HG03469 (cell line): Measurements from ENCODE around the gene KISS1.

Experiments used
- ATAC-seq: cut with Tn5 transposase; IDR thresholded peaks from one replicate; pipeline ENCODE4 v1.9.1; 2021; ENCODE audit warnings: mild to moderate bottlenecking, moderate library complexity, moderate number of reproducible peaks; ENCODE audit not compliant: unreplicated experiment

The KISS1 gene

DNA sequence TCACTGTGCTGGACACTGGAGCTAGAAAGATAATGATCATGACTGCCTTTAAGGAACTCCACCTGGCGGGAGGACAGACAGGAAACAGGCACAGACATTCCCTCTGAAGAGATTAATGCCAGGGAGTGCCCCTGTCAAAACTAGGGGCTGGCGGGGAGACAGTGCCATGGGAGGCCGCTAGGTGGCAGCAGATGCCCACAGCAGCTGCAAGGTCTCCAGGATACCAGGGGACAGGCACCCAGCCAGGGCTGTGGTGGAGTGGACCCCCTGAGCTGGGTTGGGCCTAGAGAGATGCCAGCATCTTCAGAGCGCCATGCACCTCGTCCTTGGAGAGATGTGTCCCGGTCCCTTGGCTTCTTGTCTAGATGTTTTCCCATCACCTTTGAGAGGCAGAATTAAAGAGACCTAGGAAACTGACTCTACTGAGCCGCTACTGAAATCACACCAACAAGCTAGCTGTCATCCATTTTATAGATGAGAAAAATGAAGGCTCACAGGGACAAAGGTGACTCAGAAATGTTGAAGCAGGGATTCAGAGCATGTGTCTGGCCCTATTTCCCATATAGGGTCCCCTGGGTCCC, 33.7 kb downstream of the KISS1 start:
- no peak for ATAC-seq

DNA sequence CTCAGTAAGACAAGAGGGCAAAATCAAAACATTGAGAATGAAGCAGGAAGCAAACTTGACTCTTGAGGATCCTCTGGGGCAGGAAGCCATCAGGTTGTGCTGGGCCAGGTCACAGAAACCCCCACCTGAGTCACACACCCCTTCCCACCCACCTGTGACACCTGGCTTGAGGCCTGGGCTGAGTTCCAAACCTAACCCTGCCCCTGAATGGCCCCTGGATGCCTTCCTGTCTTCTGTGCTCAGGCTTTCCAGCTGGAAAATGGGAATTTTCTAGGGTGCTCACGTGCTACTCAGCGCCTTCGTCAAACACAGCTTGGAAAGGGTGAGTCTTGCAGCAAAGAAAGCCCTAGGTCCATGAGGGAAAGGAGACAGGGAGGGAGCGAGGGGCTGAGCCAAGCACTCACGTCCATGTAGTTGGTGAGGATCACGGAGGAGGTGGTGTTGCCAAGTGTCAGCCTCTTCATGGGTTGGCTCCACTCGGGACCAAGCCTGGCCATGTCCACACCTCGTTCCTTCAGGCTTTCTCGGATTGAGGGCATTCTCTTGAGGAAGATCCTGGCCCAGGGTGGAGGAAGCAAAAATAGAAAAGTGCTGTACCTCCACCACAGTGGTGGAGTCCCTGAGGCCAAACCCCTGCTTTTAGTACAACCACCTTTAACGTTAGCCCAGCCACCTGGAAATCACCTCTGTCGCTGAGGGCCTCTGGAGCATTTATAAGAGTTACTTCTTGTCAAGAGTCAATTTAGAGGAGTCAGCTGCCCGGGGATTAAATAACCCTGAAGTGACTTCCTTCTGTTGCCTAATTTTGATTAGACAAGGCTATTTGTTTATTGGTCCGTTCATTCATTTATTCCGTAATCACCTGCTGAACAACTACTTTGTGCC, 34.4 kb downstream of the KISS1 start:
- ATAC-seq, result no peak

DNA sequence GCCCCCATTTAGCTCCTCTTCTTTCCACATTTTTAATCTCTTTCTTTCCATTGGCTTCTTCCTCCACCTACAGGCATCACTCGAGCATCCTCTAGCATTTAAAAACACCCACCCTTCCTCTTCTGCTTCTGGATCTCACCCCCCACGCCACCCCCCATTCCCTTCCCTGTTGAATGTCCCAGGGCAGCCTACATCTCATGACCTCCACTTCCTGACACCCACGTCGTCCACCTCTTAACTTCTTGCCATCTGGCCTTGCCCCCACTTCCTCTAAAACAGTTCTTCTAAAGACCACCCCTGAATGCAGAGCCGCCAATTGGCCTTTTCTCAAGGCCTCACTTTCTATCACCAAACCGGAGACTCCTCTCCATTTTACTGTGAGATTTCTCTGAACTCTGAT, 38.3 kb downstream of the KISS1 start:
- no peak for ATAC-seq

DNA sequence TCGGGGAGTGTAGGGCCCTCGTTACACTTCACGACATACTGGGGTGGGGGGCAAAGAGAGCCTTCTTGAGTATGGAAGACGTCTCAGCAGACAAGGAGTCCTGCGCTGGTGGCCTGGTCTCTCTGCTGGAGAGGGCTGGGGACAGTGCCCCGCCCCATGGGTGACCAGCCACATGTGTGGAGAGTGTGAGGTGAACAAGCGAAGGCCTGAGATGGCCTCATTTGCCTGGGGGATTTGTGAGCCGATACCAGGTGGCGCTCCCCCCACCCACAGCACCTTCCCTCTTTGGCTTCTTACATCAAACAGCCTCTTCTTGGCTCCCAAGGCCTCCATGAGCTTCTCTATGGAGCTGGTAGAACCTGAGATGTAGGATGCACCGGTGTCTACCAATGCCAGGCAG, 40.4 kb downstream of the KISS1 start:
- no peak for ATAC-seq

DNA sequence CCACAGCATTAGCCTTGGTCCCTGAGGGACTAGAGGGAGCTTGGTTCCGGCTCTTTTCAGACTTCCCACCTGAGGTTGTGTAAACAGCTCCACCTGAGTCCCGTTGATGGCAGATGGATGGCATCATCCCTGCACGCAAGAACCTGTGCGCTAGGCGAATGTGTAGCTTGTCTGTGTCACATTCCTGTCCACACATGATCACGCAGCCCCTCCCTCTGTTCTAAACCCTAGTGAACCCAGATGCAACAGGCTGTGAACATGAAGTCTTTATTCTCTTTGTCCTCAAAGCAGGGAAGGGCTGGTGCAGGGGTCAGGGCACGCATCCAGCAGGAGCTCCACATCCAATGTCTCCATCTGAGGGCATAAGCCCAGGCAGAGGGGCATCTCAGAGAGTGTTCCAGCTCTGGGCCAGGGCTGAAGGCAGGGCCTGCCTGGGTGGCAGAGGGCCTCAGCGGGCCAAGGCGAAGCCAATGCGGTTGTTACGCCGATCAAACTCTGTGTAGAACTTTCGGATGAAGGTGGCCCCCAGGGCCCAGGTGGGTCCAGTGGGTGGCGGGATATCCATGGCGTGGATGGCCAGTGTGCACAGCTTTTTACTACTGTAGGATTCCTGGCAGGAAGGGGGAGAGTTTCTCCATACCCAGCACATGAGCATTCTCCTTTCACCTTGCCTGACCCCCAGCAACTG, 41.6 kb downstream of the KISS1 start:
- ATAC-seq, result no peak

DNA sequence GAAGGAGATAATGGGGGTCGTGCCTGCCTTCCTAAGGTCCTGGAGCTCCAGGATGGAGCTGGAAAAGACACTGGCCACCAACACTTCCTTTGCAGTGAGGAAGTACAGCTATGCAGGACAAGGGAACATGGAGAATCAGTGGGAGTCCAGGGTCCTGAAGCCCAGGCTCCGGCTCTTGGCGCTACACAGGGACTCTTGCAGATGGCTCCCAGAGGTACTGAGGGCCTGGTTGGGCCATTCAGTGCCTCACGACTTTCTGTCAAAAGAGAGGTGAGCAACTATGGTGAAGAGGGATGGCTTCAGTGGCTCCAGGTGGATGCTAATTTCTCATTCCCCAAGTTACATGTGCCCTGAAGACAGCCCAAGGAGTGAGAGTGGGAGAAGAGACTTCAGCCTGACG, 42.6 kb downstream of the KISS1 start:
- no peak for ATAC-seq

DNA sequence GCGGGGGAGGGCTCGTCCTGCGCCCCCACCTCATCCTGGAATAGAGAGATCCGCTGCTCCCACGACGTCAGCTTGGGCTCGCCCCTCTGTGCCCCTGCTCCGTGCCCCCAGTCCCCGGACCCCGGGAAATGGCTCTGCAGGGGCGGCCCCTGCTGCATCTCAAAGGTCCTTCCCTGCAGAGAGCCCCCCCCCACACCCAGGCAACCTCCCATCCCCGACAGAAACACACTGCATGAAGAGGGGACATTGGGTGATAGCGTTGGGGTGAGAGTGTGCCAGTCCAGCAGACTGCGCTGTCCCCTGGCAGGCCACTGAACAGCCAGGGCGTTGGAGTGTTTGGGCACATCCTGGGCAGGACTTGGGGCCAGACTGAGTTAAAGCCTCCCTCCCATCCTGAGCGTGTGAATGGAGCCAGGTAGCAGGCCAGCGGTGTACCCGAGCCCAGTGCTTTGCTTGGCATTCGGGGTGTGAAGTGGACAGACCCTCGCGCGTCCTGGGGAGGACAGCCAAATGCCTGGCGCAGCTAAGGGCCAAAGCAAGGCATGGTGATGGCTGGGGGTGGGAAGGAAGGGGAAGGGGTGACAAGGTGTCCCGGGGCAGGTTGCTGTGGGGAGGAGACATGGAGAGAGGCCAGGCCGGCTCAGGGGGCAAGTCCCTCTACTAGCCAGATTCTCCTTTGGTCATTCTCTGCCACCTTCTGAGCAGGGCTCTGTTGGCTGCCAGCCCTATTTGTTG, 43.8 kb downstream of the KISS1 start:
- no peak for ATAC-seq

DNA sequence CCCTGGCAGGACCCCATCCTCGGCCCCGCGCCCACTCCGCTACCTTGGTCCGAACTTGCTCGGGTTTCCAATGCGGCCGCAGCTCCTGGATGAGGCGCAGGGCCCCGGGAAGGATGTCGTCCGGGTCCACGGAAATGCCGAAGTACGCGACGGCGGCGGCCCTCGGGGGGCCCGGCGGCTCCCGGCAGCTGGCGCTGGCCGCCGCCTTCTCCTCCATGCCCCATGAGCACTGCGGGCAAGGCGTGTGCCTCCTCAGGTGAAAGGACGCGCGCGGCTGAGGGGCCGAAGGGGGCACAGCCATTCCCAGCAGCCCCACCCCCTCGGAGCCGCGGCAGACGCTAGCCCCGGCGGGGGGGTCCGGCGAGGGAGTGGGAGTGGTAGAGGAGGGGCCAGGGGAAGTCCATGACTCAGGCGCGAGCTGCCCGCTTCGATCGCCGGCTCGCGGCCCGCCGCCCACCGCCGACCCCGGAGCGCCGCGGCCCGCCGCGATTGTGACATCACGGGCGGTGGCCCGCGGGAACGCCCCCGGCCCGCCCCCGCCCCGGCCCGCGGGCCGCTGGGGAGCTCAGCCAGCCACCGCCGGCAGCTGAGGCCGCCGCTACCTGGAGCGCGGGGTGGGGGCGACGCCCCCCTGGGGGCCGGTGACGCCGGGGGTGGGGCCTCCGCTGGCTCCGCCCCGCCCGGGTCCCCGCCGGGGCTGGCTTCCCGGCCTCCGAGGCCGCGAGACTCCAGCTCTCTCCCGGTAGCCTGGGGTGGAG, 44.6 kb downstream of the KISS1 start, which contains the start of gene ETNK2:
ETNK2 (minus strand) TSS at position 493 of the 758 bp plus-strand sequence; CDS start at position 301, 192 bp downstream.
- ATAC-seq, result no peak

DNA sequence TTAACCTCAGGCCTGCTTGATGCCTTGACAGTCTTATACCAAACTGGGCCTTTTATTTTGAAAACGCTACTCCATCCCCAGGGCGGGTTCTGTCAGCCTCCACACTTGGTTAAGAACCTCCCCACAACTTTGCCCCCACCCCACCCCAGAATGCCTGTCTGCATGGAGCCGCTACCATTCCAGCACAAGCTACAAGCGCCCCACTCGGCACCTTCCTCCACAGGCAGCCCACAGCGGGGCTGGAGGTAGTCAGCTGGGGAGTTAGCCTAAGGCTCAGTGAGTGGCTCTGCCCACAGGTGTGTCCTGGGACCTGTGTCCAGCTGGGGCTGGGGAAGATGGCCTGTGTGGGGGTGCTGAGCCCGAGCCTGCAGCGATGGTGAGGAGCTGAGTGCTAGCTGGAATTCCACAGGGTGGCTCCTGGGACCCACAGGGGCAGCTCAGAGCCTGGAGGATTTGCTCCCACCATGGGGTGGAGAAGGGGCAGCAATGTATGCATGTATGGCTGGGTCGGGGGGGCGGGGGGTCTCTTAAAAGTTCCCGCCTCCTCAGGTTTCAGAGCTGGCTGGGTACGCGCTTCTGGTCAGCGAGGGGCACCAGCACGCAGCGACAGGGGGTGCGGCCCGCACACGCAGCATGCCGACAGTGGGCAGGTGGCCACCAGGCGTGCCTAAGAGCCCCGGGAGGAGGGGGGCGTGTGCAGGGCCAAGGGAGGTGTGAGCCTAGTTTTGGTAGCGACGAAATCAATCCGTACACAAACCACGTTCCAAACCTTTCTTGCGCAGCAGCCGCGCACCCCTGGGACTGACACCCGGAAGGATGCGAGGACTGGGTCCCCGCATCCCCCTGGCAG, 45.4 kb downstream of the KISS1 start:
- no peak for ATAC-seq

DNA sequence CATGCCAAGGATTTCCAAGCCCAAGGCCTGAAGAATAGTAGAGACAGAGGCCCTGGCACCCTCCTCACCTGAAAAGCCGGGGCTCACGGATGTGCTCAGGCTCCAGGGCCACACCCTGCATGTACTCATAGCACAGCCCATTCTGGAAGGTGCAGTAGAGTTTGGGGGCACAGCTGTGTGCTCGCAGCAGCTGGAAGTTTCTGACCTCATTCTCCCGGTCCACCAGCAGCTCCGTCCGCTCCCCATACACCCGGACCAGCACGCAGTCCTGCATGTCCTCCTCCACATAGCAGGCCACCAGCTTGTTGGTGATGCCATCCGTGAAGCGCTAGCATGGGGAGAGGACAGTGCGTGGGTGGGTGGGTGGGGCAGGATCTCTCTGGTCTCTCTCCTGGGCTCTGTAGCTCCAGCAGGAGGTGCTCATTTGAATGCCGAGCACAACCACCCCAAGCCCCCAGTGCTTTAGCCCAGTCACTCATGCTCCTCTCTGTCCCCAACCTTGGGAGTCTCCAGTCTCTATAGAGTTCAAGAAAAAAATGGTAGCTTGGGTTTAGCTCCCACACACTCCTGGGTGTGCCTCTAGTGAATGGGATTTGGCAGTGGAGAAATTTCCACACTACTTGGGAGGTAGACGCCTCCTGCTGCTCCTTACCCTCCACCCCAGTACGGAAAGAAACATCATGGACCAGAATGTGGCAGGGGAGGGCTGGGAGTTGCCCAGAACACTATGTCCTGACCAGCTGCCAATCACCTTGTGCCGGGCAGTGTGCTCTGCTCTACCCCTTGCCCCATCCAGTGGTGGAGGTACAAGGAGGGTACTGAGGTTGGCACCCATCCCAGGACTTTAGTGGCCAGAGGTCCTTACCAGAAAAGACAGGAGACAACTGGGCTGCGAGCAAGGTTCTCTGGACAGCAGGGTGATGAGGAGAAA, 46.4 kb downstream of the KISS1 start:
- no peak for ATAC-seq

DNA sequence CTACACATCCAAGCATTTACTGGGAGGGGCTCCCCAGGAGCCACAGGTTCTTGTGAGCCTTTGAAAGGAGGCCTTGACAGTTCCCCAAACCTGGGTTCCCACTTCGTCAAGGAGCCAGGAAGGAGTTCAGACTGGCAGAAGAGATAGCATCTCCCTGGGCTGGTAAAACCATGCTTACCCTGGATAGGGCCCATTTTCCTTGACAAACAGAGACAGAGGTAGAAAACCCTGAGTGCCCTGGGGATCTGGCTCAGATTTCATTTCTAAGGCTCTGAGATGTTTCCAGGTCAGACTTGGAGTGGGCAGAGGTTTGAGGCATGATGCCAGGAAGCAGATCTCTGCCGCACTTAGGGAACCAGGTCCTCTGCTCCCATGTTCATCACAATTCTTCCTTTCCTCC, 47.2 kb downstream of the KISS1 start:
- no peak for ATAC-seq

DNA sequence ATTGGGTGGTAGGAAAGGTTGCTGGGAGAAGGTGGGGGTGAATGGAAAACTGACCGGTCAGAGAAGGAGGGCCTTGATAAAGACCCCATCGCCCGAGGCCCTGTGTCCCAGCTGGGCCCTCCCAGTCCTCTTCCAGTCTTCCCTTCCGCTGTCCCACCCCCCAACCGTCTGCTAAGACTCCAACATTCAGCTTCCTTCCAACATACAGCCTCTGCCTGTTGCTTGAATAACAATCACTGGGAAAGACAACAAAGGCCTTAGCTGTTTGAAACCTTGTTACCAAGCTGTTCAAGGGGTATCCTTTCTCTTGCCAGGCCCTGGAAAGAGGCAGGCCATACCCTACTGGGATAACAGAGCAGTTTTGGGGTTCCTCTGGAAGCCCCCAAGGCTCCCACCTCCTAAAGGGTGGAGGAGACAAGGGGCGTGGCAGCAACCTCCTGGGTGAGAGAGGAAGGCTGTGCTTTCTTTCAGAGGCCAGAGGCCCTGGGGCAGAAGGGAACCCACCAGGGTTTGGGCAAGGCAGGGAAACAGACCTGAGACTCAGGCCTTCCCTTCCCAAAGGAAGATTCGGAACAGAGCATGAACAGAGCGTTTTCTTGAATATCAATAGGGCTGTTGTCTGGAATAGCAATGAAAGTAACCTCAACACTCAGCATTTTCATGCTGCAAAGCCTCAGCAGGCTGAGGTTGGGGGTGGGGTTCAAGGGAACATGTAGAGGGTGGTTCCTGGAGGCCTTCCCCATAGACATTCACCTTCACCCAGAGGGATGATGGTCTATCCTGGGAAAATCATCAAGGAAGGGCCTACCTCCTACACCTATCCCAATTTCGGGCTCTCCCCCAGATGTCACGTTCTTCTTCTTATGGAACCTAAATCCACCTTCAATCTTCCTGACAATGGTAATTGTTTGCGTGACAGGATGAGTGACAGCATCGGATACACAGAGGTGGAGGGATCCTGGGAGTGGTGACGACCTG, 48.6 kb downstream of the KISS1 start:
- ATAC-seq, result no peak

DNA sequence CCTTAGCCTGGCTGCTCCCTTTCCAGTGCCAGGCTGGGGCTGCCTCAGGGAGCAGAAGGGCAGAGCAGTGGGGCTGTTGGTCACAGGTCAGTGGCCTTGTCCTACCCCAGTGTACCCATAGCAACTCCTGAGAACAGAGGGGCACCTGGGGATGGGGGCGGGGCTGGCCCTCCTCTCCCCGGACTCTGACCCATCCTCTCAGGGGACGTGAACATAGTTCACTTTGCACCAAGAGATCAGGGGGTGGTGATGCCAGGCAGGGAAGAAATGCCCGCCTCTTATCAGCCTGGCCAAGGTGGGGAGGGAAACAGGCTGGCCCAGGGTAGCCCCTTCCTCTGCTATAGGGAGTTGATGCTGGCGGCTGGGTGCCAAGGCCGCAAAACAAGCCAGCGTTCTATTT, 49.3 kb downstream of the KISS1 start:
- ATAC-seq, result no peak

DNA sequence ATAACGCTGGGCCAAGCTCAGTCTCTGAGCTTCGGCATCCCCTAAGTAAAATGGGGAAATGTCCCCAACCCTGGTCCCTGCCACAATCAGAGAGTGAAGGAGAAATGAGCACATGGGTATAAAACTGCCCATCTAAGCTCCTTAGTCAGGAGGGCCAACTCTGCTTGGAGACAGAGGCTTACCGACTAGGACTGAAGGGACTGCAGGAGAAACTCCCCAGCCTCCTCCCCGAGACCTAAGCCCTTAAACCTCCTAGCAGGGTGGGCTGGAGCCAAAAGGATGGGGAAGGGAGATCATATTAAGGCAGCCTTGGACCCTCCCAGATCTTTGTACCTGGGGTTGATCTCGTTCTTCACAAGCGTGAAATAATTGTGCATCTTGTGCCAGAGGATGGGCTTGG, 50.0 kb downstream of the KISS1 start:
- ATAC-seq, result no peak

DNA sequence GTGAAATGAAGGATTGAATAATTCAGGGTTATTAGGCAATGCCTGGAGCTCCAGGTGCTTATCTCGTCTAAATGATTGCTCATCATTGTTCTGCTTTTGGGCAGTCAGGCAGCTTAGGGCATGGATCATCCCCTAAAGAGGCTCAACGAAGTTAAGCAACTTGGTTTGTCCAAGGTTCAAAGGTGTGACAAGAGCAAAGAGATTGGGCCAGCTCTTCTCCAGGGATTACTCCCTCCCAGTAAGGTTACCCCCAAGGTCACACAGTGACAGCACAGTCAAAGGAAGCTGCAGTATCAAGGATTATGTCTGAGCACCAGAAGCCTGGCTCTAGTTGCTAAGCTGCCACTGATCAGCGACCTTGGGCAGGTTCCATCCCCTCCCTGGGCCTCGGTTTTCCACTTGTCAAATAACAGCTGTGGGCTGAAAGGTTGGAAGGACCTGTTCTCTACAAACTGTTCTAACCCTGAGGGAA, 51.2 kb downstream of the KISS1 start:
- no peak for ATAC-seq

DNA sequence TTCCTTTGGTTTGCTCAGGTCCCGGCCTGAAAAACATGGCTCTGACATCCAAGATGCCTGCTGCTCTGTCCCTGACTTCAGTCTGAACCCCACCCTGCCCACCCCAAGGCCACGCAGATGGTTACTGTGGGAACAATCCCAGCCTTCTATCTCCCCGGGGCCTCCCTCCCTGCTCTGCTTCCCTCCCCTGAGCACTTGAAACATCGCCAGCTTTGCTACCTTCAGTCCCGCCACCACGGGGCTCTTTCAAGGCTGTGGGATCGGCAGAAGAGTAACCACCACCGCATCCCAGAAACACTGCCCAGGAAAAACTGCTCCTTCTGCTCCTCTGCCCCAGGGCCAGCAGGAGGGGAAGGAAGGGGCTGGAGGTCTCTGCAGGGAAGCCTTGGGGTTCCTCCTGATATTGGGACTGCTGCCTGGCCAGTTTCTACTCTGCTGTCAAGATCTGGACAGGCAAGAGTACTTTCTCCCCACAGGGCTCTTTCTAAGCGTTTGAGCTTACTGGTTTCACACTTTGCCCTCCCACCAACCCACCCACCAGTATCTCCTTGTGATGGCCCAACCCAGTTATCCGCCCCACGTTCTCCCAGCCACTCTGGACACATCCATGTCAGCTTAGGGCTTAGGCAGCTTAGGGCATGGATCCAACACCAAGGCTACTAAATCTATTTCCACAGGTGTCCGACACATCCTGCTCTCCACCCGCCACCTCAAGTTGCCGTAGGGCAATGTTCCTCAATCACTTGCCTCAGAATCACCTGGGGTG, 52.8 kb downstream of the KISS1 start:
- no peak for ATAC-seq
